Kidney epithelial cell (primary cell): ENCODE measurements around the gene TFCP2. TPM values are rescaled to one million over a fixed set of nuclear protein-coding genes. Genes with fewer than 3 reads are reported as not detected.

Experiments
- DNase-seq: peaks from one replicate; pipeline ENCODE4 v3.0.0-alpha.2; 2010; ENCODE audit warnings: low read depth
- H3K27me3 ChIP-seq: 2 replicates; pipeline ENCODE4 v1.6.0; 2011; ENCODE audit warnings: low read length; ENCODE audit not compliant: control insufficient read depth, insufficient read depth
- H3K36me3 ChIP-seq: 2 replicates; pipeline ENCODE4 v1.5.1; 2011; ENCODE audit warnings: low read length; ENCODE audit not compliant: control insufficient read depth, insufficient read depth
- H3K4me3 ChIP-seq: 2 replicates; pipeline ENCODE4 v1.5.1; 2011; ENCODE audit warnings: low read depth, mild to moderate bottlenecking, control low read depth, low read length
- CTCF ChIP-seq: IDR thresholded peaks from 2 replicates; pipeline ENCODE4 v1.5.1; 2011; ENCODE audit warnings: mild to moderate bottlenecking, moderate library complexity, low read length, control low read depth, inconsistent platforms; ENCODE audit not compliant: insufficient read depth, poor library complexity, severe bottlenecking
- total RNA-seq: library from RNA; depleted of rRNA; stranded (reverse); fragments of >200 nt; gene quantifications from 2 replicates; pipeline ENCODE4 v1.2.3, GENCODE V29; 2015

Gene TFCP2
- total RNA-seq, 1 donor from 2014 or later, result 19.1 TPM

GRCh38 chr12:51191516-51192283 lies 18.8 kb upstream of the TFCP2 start:
- TF ChIP-seq CTCF, result no peak
- Histone ChIP-seq H3K4me3 (no peak overlapping the region), H3K36me3 (no peaks in the 10 kb centered on the region), H3K27me3 (no peaks in the 10 kb centered on the region)
- DNase-seq, result no peak

GRCh38 chr12:51190820-51191219 lies 17.9 kb upstream of the TFCP2 start:
- no peak for TF ChIP-seq CTCF

GRCh38 chr12:51189790-51190355 lies 16.9 kb upstream of the TFCP2 start:
- Histone ChIP-seq H3K27me3 (no peaks in the 10 kb centered on the region), H3K4me3 (no peak overlapping the region), H3K36me3 (no peaks in the 10 kb centered on the region)
- DNase-seq, result no peak
- no peak for TF ChIP-seq CTCF

More at GRCh38 chr12:51190820-51191219, 17.9 kb upstream of the TFCP2 start:
- DNase-seq, result no peak
- Histone ChIP-seq H3K36me3 (no peaks in the 10 kb centered on the region), H3K4me3 (no peak overlapping the region), H3K27me3 (no peaks in the 10 kb centered on the region)

GRCh38 chr12:51188359-51189051 lies 15.6 kb upstream of the TFCP2 start:
- TF ChIP-seq CTCF, result no peak
- no peaks in the 10 kb centered on the region for H3K27me3 ChIP-seq
- DNase-seq, result no peak
- H3K36me3 ChIP-seq, result no peaks in the 10 kb centered on the region
- no peak overlapping the region for H3K4me3 ChIP-seq

- TF ChIP-seq CTCF, result no peak
- Histone ChIP-seq H3K4me3 (no peak overlapping the region), H3K36me3 (no peaks in the 10 kb centered on the region), H3K27me3 (no peaks in the 10 kb centered on the region)
- no peak for DNase-seq
These were observed 14.5 kb upstream of the TFCP2 start for GRCh38 chr12:51187370-51187987.
